ENCODE measurements around the gene MS4A18. TPM values are rescaled to one million over a fixed set of nuclear protein-coding genes. Genes with fewer than 3 reads are reported as not detected.

Gene MS4A18
- total RNA-seq, 1 donor = not detected

DNA sequence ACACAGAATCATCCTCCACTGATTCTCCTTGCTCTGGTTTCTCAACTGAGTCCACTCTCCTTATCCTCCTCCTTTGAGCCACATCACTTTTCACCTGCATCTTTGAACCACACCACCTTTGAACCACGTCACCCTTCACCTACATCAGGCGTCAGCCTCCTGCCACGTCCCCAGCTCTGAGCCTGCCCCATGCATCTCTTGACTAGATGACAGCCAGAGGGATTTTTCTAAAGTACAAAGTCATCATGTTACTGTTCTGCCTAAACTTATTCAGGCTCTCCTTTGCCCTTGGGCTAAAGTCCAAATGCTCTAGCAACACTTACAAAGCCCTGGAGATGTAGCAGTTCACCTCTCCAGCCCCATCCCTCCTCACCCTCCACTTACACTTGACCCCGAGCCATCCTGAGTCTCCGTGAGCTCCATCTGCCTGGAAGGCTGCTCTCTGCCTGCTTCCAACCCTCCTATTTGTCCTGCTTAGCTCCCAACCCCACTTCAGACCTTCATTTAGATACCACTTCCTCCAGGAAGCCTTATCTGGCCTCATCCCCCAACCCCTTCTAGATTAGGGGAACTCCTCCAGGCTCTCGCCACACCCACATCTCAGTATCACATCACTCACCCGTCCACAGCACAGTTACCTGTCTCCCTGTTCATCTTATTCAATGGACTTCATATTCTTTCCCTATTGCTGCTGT, 56.9 kb downstream of the MS4A18 start:
- H3K4me3 ChIP-seq (ENCODE audit: low read depth, low read length) = no peak overlapping the region
- DNase-seq (ENCODE audit: low read depth) = no peak
- TF ChIP-seq, protein P1, sequence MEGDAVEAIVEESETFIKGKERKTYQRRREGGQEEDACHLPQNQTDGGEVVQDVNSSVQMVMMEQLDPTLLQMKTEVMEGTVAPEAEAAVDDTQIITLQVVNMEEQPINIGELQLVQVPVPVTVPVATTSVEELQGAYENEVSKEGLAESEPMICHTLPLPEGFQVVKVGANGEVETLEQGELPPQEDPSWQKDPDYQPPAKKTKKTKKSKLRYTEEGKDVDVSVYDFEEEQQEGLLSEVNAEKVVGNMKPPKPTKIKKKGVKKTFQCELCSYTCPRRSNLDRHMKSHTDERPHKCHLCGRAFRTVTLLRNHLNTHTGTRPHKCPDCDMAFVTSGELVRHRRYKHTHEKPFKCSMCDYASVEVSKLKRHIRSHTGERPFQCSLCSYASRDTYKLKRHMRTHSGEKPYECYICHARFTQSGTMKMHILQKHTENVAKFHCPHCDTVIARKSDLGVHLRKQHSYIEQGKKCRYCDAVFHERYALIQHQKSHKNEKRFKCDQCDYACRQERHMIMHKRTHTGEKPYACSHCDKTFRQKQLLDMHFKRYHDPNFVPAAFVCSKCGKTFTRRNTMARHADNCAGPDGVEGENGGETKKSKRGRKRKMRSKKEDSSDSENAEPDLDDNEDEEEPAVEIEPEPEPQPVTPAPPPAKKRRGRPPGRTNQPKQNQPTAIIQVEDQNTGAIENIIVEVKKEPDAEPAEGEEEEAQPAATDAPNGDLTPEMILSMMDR (IDR thresholded peaks at IDR 0.05; ENCODE audit: insufficient read depth, low read length) = no peak

DNA sequence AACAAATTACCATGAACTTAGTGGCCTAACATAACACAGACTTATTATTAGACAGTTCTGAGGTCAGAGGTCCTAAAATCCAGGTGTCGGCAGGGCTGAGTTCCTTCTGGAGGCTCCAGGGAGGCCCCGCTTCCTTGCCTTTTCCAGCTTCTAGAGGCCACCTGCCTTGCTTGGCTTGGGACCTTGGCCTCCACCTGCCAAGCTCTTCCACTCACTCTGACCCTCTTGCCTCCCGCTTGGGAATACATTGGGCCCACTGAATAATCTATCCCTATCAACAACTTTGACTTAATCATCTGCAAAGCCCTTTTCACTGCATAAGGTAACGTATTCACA, 57.4 kb downstream of the MS4A18 start:
- TF ChIP-seq, protein P1 (IDR thresholded peaks at IDR 0.05; ENCODE audit: insufficient read depth, low read length) = no peak
- no peak for DNase-seq (ENCODE audit: low read depth)
- no peak overlapping the region for H3K4me3 ChIP-seq (ENCODE audit: low read depth, low read length)

- no peak for DNase-seq (ENCODE audit: low read depth)
- TF ChIP-seq, protein P1 (IDR thresholded peaks at IDR 0.05; ENCODE audit: insufficient read depth, low read length) = no peak
- H3K4me3 ChIP-seq (ENCODE audit: low read depth, low read length) = no peak overlapping the region
Measured at GRCh38 chr11:60782393-60783140, 58.0 kb downstream of the MS4A18 start.

DNA sequence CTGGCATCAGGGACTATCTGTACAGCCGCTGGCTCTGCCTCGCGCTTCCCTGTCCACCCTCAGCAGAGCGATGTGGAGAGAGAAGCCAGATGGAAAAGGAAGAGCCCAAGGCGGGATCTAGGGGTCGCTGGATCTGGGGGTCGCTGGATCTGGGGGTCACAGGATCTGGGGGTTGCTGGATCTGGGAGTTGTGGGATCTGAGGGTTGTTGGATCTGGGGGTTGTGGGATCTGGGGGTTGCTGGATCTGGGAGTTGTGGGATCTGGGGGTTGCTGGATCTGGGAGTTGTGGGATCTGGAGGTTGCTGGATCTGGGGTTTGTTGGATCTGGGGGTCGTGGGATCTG, 58.6 kb downstream of the MS4A18 start:
- no peak overlapping the region for H3K4me3 ChIP-seq (ENCODE audit: low read depth, low read length)
- no peak for DNase-seq (ENCODE audit: low read depth)
- TF ChIP-seq, protein P1 (IDR thresholded peaks at IDR 0.05; ENCODE audit: insufficient read depth, low read length) = no peak

DNA sequence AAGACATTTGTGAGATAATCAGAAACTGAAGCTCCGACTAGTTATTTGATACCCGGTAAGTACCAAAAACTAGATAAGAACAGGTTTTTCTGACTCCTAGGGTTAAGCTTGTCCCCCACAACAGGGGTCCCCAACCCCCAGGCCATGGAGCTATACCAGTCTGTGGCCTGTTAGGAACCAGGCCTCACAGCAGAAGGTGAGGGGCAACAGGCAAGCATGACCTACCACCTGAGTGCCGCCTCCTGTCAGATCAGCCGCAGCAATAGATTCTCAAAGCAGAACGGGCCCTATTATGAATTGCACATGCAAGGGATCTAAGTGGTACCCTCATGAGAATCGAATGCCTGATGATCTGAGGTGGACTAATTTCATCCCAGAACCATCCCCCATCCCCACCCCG, 59.4 kb downstream of the MS4A18 start:
- no peak overlapping the region for H3K4me3 ChIP-seq (ENCODE audit: low read depth, low read length)
- DNase-seq (ENCODE audit: low read depth) = no peak
- TF ChIP-seq, protein P1 (IDR thresholded peaks at IDR 0.05; ENCODE audit: insufficient read depth, low read length) = no peak

DNA sequence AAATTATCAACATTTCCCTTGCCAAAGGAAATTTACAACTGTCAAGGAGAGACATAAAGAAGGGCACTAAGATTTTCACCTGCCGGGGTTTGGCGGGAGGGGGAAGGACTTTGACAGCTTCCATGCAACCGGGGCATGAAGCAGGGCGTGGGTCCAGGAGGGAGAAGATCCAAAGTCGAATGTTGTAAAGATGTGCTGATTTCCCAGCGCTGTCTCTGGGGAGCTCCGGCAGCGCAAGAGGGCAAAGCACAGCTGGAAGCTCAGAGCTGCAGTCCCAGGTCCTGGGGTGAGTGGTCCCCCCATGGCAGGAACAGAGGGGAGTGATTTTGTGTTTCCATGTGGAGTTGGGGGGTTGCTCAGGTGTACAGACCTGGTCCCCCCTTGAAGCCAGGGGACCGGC, 60.6 kb downstream of the MS4A18 start, which contains the start of gene MS4A10:
TSS of gene MS4A10 (plus strand) at position 198 of the 400 bp plus-strand sequence. CDS start 5,003 bp downstream, outside the sequence.
- TF ChIP-seq, protein P1 (IDR thresholded peaks at IDR 0.05; ENCODE audit: insufficient read depth, low read length) = no peak
- no peak within 1 kb of the TSS for H3K4me3 ChIP-seq (ENCODE audit: low read depth, low read length)
- no peak for DNase-seq (ENCODE audit: low read depth)

Measured in fibroblast of the aortic adventitia (primary cell).